OCI-LY7 (cell line): ENCODE measurements around the gene MGST2.

Source experiments
- EZH2phosphoT487 ChIP-seq: fragments of 200-600 bp; sonication (generic); IDR thresholded peaks from 2 replicates; pipeline ENCODE4 v1.6.1; 2018; ENCODE audit warnings: low read depth, borderline replicate concordance, mild to moderate bottlenecking, mixed run types, antibody characterized with exemption, low read length, moderate library complexity, mixed read lengths
- TF ChIP-seq, protein P1 (sequence below): fragments of 200-600 bp; sonication (generic); conservative IDR thresholded peaks from 2 replicates; pipeline ENCODE4 v1.5.1; 2014; ENCODE audit warnings: mild to moderate bottlenecking, antibody characterized with exemption, low read length, moderate library complexity, mixed read lengths

DNA sequence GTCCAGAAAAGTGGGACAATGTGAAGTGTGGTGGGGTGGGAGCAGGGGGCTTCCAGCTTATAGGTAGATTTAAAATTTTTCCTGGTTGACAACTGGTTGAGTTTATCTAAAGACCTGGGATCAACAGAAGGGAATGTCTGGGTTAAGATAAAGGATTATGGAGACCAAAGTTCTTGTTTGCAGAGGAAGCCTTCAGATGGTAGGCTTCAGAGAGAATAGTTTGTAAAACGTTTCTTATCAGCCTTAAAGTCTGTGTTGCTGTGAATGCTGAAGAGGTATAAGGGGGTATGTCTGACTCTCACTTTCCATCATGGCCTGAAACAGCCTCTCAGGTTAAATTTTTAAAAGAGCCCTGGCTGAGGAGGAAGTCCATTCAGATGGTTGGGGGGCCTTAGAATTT is 20.5 kb downstream of the MGST2 start:
- TF ChIP-seq, protein P1, sequence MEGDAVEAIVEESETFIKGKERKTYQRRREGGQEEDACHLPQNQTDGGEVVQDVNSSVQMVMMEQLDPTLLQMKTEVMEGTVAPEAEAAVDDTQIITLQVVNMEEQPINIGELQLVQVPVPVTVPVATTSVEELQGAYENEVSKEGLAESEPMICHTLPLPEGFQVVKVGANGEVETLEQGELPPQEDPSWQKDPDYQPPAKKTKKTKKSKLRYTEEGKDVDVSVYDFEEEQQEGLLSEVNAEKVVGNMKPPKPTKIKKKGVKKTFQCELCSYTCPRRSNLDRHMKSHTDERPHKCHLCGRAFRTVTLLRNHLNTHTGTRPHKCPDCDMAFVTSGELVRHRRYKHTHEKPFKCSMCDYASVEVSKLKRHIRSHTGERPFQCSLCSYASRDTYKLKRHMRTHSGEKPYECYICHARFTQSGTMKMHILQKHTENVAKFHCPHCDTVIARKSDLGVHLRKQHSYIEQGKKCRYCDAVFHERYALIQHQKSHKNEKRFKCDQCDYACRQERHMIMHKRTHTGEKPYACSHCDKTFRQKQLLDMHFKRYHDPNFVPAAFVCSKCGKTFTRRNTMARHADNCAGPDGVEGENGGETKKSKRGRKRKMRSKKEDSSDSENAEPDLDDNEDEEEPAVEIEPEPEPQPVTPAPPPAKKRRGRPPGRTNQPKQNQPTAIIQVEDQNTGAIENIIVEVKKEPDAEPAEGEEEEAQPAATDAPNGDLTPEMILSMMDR = no peak
- no peak for TF ChIP-seq EZH2phosphoT487
